ENCODE measurements around the gene SPIN1.

- TF ChIP-seq YY1 (IDR thresholded peaks at IDR 0.05; ENCODE audit: insufficient read depth, insufficient read length) (no peak), ZNF274 (IDR thresholded peaks at IDR 0.05; ENCODE audit: low read depth, low read length) (no peak), SUZ12 (IDR thresholded peaks at IDR 0.05; ENCODE audit: extremely low read depth, insufficient read depth, insufficient read length) (no peak)
These were observed 62.9 kb downstream of the SPIN1 start for GRCh38 chr9:88451160-88451559.

Data from NT2/D1 (cell line).